ENCODE data around the gene HOXB7. TPM values are rescaled to one million over a fixed set of nuclear protein-coding genes. Genes with fewer than 3 reads are reported as not detected.
A peak's percentile ranks its signal among the peaks of the same experiment; 100 is the strongest.

The HOXB7 gene
- polyA plus RNA-seq, 3 donors, result not detected

GRCh38 chr17:48644159-48644558 lies 33.3 kb upstream of the HOXB7 start:
- H3K27me3 Mint-ChIP-seq (ENCODE audit: low read depth in 3 of 3), result peaks cover 90 to 99% (median 95%) of the 10 kb centered on the region in 3 donors

DNA sequence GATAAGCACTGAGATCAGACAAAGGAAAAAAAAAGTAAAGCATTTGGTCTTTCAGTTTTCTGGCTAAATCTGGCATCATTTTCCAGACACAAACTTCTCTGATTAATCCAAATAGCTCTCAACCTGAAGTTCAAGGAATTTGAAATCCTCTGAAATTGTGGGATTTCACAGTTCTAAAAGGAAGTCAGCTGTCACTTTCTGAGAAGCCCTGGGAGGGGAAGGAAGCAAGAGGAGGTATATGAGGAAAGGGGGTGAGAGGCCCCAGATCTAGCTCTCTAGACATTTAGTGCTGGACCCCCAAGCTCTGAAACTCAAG lies 32.8 kb upstream of the HOXB7 start:
- Histone ChIP-seq H3K36me3 (replicated peaks in 1 of 2; ENCODE audit: control insufficient read depth in 1 of 2, insufficient read depth in 2 of 2, low read length in 2 of 2) (no peaks in the 10 kb centered on the region), H3K9ac (ENCODE audit: insufficient read depth, low read length, poor library complexity, severe bottlenecking) (no peak overlapping the region), H2AFZ (ENCODE audit: insufficient read depth, low read depth, low read length, poor library complexity, severe bottlenecking) (no peak overlapping the region), H3K4me3 (replicated peaks in 1 of 3; ENCODE audit: low read depth in 2 of 3, low read length in 3 of 3) (no peak overlapping the region), H3K27ac (ENCODE audit: low read depth in 1 of 2, low read length in 2 of 2) (no peak overlapping the region), H3K4me2 (replicated peaks; ENCODE audit: extremely low read depth, low read length, poor library complexity, severe bottlenecking) (no peak overlapping the region), H4K20me1 (ENCODE audit: insufficient read depth, low read length) (no peaks in the 10 kb centered on the region), H3K4me1 (ENCODE audit: control insufficient read depth in 1 of 2, insufficient read depth in 2 of 2, low read length in 2 of 2) (peaks cover 7 to 18% of the 10 kb centered on the region in 2 donors), H3K27me3 (ENCODE audit: control insufficient read depth in 2 of 2, insufficient read depth in 2 of 2, low read length in 2 of 2) (peaks cover 89 to 99% of the 10 kb centered on the region in 2 donors), H3K9me3 (replicated peaks in 1 of 2; ENCODE audit: control insufficient read depth in 1 of 2, insufficient read depth in 1 of 2, low read length in 2 of 2) (peaks cover 0 to 25% of the 10 kb centered on the region in 2 donors), H3K79me2 (ENCODE audit: insufficient read depth, low read length) (no peaks in the 10 kb centered on the region)
- H3K4me3 Mint-ChIP-seq, result peak overlapping the region in 1 of 2 donors; percentile 69
- no peak for TF ChIP-seq CTCF (IDR thresholded peaks at IDR 0.05)
- H3K27me3 Mint-ChIP-seq (ENCODE audit: low read depth in 3 of 3), result peaks cover 92 to 99% (median 95%) of the 10 kb centered on the region in 3 donors
- no peak overlapping the region for H3K27ac Mint-ChIP-seq
- DNase-seq, result no peak
- peaks cover 0 to 30% (median 3%) of the 10 kb centered on the region in 7 donors for H3K9me3 Mint-ChIP-seq
- intact Hi-C loops (cut with micrococcal nuclease), result no loop called here
- peaks cover 17% of the 10 kb centered on the region for H3K4me1 Mint-ChIP-seq
- H3K36me3 Mint-ChIP-seq, result peaks cover 0 to 4% of the 10 kb centered on the region in 2 donors

More at GRCh38 chr17:48644159-48644558, 33.3 kb upstream of the HOXB7 start:
- Histone ChIP-seq H3K79me2 (ENCODE audit: insufficient read depth, low read length) (no peaks in the 10 kb centered on the region), H3K36me3 (replicated peaks in 1 of 2; ENCODE audit: control insufficient read depth in 1 of 2, insufficient read depth in 2 of 2, low read length in 2 of 2) (no peaks in the 10 kb centered on the region), H3K4me1 (ENCODE audit: control insufficient read depth in 1 of 2, insufficient read depth in 2 of 2, low read length in 2 of 2) (peaks cover 7 to 18% of the 10 kb centered on the region in 2 donors), H3K4me2 (replicated peaks; ENCODE audit: extremely low read depth, low read length, poor library complexity, severe bottlenecking) (no peak overlapping the region), H3K27ac (ENCODE audit: low read depth in 1 of 2, low read length in 2 of 2) (no peak overlapping the region), H3K4me3 (replicated peaks in 1 of 3; ENCODE audit: low read depth in 2 of 3, low read length in 3 of 3) (no peak overlapping the region), H3K9me3 (replicated peaks in 1 of 2; ENCODE audit: control insufficient read depth in 1 of 2, insufficient read depth in 1 of 2, low read length in 2 of 2) (peaks cover 0 to 25% of the 10 kb centered on the region in 2 donors), H2AFZ (ENCODE audit: insufficient read depth, low read depth, low read length, poor library complexity, severe bottlenecking) (no peak overlapping the region), H3K9ac (ENCODE audit: insufficient read depth, low read length, poor library complexity, severe bottlenecking) (no peak overlapping the region), H4K20me1 (ENCODE audit: insufficient read depth, low read length) (no peaks in the 10 kb centered on the region), H3K27me3 (ENCODE audit: control insufficient read depth in 2 of 2, insufficient read depth in 2 of 2, low read length in 2 of 2) (peaks cover 84 to 96% of the 10 kb centered on the region in 2 donors)
- Mint-ChIP-seq H3K4me3 (peak overlapping the region in 1 of 2 donors; percentile 36), H3K27ac (no peak overlapping the region), H3K36me3 (peaks cover 0 to 4% of the 10 kb centered on the region in 2 donors), H3K9me3 (peaks cover 0 to 30% (median 3%) of the 10 kb centered on the region in 7 donors), H3K4me1 (peaks cover 17% of the 10 kb centered on the region)
- intact Hi-C loops (cut with micrococcal nuclease), result no loop called here
- WGBS (ENCODE audit: insufficient coverage), result no CpG with 5 or more reads among the region's 1 CpG
- no peak for DNase-seq
- no peak for TF ChIP-seq CTCF (IDR thresholded peaks at IDR 0.05)

Measured in CD14-positive monocyte (primary cell).